Neural cell (in vitro differentiated cells): ENCODE data around the gene TMTC1.

ENCODE experiments used
- MXI1 ChIP-seq: fragments of 450-650 bp; conservative IDR thresholded peaks from 2 replicates; pipeline ENCODE4 v1.6.1; 2014; ENCODE audit warnings: antibody characterized with exemption, mild to moderate bottlenecking; ENCODE audit not compliant: poor library complexity, severe bottlenecking
- POLR2AphosphoS5 ChIP-seq: IDR thresholded peaks from 2 replicates; pipeline ENCODE4 v1.6.1; 2012
- RAD21 ChIP-seq: fragments of 450-650 bp; conservative IDR thresholded peaks from 2 replicates; pipeline ENCODE4 v1.6.1; 2014; ENCODE audit warnings: antibody characterized with exemption, mild to moderate bottlenecking, moderate library complexity
- TF ChIP-seq, protein P1 (sequence below): fragments of 450-650 bp; IDR thresholded peaks from 2 replicates; pipeline ENCODE4 v1.5.1; 2014; ENCODE audit warnings: antibody characterized with exemption, mild to moderate bottlenecking, moderate library complexity; ENCODE audit not compliant: poor library complexity, severe bottlenecking
- TF ChIP-seq, protein P2 (sequence below): IDR thresholded peaks from 2 replicates; pipeline ENCODE4 v1.6.1; 2012; ENCODE audit warnings: borderline replicate concordance

DNA sequence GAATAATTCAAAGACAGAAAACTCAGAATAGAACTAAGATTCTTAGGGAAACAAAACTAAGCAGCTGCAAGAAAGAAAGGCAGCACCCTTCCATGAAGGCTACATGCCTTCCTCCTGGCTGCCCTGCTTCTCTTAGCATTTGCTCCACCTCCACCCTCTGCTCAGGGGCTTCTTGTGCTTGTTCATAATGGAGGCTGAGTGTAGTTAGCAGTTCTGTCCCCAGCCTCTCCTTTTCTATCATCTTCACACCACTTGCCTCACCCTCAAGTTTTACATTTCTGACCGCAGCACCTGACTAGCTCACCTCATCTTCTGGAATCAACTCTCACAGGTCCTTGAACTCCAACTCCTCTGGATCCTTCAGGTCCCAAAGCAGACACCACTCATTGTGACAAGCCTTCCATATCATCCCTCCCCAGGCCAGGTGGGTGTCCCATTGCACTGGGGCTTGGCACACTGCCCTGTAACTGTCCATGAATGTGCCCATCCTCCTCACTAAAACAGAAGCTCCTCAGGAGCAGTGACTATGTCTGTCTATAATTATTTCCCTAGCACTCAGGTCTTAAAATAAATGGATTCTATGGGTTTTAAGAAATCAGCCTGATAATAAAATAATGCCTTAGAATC, 139.1 kb downstream of the TMTC1 start:
- TF ChIP-seq, protein P1, sequence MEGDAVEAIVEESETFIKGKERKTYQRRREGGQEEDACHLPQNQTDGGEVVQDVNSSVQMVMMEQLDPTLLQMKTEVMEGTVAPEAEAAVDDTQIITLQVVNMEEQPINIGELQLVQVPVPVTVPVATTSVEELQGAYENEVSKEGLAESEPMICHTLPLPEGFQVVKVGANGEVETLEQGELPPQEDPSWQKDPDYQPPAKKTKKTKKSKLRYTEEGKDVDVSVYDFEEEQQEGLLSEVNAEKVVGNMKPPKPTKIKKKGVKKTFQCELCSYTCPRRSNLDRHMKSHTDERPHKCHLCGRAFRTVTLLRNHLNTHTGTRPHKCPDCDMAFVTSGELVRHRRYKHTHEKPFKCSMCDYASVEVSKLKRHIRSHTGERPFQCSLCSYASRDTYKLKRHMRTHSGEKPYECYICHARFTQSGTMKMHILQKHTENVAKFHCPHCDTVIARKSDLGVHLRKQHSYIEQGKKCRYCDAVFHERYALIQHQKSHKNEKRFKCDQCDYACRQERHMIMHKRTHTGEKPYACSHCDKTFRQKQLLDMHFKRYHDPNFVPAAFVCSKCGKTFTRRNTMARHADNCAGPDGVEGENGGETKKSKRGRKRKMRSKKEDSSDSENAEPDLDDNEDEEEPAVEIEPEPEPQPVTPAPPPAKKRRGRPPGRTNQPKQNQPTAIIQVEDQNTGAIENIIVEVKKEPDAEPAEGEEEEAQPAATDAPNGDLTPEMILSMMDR: no peak
- TF ChIP-seq, protein P2, sequence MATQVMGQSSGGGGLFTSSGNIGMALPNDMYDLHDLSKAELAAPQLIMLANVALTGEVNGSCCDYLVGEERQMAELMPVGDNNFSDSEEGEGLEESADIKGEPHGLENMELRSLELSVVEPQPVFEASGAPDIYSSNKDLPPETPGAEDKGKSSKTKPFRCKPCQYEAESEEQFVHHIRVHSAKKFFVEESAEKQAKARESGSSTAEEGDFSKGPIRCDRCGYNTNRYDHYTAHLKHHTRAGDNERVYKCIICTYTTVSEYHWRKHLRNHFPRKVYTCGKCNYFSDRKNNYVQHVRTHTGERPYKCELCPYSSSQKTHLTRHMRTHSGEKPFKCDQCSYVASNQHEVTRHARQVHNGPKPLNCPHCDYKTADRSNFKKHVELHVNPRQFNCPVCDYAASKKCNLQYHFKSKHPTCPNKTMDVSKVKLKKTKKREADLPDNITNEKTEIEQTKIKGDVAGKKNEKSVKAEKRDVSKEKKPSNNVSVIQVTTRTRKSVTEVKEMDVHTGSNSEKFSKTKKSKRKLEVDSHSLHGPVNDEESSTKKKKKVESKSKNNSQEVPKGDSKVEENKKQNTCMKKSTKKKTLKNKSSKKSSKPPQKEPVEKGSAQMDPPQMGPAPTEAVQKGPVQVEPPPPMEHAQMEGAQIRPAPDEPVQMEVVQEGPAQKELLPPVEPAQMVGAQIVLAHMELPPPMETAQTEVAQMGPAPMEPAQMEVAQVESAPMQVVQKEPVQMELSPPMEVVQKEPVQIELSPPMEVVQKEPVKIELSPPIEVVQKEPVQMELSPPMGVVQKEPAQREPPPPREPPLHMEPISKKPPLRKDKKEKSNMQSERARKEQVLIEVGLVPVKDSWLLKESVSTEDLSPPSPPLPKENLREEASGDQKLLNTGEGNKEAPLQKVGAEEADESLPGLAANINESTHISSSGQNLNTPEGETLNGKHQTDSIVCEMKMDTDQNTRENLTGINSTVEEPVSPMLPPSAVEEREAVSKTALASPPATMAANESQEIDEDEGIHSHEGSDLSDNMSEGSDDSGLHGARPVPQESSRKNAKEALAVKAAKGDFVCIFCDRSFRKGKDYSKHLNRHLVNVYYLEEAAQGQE: no peak
- no peak for TF ChIP-seq RAD21
- no peak for TF ChIP-seq MXI1
- TF ChIP-seq POLR2AphosphoS5: no peak
